Nephron (organoid): ENCODE data around the gene KDR.

ENCODE experiments used
- H3K27ac Mint-ChIP-seq, 3 experiments: 2 replicates each; pipeline ENCODE4 v1.8.0; 2020; ENCODE audit warnings: mixed read lengths in 3 of 3, mild to moderate bottlenecking in 2 of 3, moderate library complexity in 1 of 3
- H3K27me3 Mint-ChIP-seq: 2 replicates; pipeline ENCODE4 v1.8.0; 2021; ENCODE audit warnings: low read depth, mild to moderate bottlenecking, moderate library complexity, mixed read lengths
- H3K36me3 Mint-ChIP-seq: 2 replicates; pipeline ENCODE4 v1.8.0; 2020; ENCODE audit warnings: low read depth, mixed read lengths
- H3K4me1 Mint-ChIP-seq: 2 replicates; pipeline ENCODE4 v1.8.0; 2020; ENCODE audit warnings: mixed read lengths
- H3K4me3 Mint-ChIP-seq, 3 experiments: 2 replicates each; pipeline ENCODE4 v1.8.0; 2020; ENCODE audit warnings: mild to moderate bottlenecking in 3 of 3, mixed read lengths in 3 of 3, moderate library complexity in 2 of 3
- H3K9me3 Mint-ChIP-seq: 2 replicates; pipeline ENCODE4 v1.8.0; 2020; ENCODE audit warnings: mixed read lengths
- TF ChIP-seq, protein P1 (sequence below), 3 experiments: fragments of 200-600 bp; sonication (generic); IDR thresholded peaks; one replicate each; pipeline ENCODE4 v1.5.0; 2021; ENCODE audit warnings: antibody characterized with exemption in 3 of 3; ENCODE audit not compliant: unreplicated experiment in 3 of 3

The KDR gene

DNA sequence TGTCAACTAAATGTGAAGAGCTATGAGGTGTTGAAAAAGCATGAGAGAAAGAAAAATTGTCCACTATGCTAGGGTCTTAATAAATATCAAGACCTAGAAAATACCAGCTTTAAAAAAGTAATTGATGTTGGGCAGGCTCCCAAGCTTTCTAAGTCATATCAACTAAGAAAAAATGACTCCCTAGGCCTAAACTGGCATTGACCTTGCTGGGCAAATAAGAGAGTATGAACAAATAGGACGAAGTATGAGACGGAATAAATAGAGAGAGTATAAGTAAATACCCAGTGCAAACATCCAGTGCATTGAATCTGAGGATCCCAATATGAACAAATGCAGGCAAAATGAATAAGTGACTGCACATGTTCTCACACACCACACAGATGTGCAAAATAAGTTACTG lies 3.2 kb downstream of the KDR start:
- Mint-ChIP-seq H3K4me1 (peaks cover 23% of the 10 kb centered on the region), H3K27me3 (peaks cover 56% of the 10 kb centered on the region), H3K4me3 (peak overlapping the region in 2 of 3 experiments; percentile 21 to 27), H3K9me3 (no peaks in the 10 kb centered on the region), H3K27ac (no peak overlapping the region), H3K36me3 (no peaks in the 10 kb centered on the region)
- TF ChIP-seq, protein P1, sequence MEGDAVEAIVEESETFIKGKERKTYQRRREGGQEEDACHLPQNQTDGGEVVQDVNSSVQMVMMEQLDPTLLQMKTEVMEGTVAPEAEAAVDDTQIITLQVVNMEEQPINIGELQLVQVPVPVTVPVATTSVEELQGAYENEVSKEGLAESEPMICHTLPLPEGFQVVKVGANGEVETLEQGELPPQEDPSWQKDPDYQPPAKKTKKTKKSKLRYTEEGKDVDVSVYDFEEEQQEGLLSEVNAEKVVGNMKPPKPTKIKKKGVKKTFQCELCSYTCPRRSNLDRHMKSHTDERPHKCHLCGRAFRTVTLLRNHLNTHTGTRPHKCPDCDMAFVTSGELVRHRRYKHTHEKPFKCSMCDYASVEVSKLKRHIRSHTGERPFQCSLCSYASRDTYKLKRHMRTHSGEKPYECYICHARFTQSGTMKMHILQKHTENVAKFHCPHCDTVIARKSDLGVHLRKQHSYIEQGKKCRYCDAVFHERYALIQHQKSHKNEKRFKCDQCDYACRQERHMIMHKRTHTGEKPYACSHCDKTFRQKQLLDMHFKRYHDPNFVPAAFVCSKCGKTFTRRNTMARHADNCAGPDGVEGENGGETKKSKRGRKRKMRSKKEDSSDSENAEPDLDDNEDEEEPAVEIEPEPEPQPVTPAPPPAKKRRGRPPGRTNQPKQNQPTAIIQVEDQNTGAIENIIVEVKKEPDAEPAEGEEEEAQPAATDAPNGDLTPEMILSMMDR (IDR thresholded peaks at IDR 0.05; ENCODE audit: unreplicated experiment in 3 of 3), result no peak

DNA sequence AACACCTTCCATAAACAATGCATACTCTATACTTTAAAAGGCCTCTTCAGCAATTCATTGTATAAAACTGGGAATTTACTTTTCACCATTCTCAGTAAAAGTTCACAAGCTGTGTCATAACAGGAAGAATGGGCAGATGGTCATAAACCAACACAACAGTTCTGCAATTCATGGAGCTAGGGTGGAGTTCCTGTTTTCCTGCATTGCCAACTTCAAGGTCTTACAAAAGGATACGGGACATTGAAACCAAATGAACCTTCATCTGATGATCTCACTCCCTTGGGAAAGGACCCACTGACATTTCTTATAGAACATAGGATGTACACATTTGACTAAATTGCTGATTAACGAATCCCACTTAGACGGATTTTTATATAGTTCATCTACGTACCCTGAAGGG lies 4.1 kb downstream of the KDR start:
- H3K4me1 Mint-ChIP-seq, result peaks cover 20% of the 10 kb centered on the region
- no peaks in the 10 kb centered on the region for H3K36me3 Mint-ChIP-seq
- TF ChIP-seq, protein P1 (IDR thresholded peaks at IDR 0.05; ENCODE audit: unreplicated experiment in 3 of 3), result no peak
- H3K9me3 Mint-ChIP-seq, result no peaks in the 10 kb centered on the region
- H3K4me3 Mint-ChIP-seq, result peak overlapping the region in 1 of 3 experiments; percentile 45
- H3K27me3 Mint-ChIP-seq, result peaks cover 47% of the 10 kb centered on the region
- no peak overlapping the region for H3K27ac Mint-ChIP-seq

DNA sequence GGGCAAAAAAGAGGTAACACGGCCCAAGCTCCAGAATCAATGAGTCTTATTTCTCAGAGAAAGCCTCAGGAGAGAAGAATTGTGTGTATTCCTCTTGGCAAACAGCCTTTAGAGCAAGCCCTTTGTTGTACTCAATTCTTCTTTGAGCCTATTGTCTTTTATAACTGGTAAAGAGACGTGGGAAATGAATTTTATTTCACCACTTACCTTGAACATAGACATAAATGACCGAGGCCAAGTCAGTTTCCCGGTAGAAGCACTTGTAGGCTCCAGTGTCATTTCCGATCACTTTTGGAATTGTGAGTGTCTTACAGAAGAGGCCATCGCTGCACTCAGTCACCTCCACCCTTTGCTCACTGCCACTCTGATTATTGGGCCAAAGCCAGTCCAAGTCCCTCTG lies 7.0 kb downstream of the KDR start:
- Mint-ChIP-seq H3K4me1 (no peaks in the 10 kb centered on the region), H3K27ac (no peak overlapping the region), H3K36me3 (no peaks in the 10 kb centered on the region), H3K9me3 (no peaks in the 10 kb centered on the region), H3K4me3 (no peak overlapping the region), H3K27me3 (peaks cover 18% of the 10 kb centered on the region)
- TF ChIP-seq, protein P1 (IDR thresholded peaks at IDR 0.05; ENCODE audit: unreplicated experiment in 3 of 3), result no peak

DNA sequence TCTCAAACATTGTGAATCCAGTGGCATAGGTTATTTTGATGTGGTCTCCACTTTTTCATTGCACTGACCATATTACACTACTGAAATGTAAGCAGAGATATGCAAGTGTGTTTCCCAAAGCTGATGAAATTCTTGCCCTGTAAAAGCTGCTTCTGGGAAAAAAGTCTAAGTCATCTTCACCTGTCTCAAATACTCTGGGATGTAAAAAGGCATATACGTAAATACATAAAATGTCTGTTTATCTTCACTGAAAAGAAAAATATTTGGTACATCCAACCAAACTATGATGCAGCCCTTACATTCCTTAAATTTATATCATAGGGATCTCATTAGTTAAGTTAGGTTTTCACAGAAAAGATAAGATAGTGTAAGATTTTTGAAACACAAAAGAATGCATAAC lies 7.9 kb downstream of the KDR start:
- Mint-ChIP-seq H3K36me3 (no peaks in the 10 kb centered on the region), H3K9me3 (no peaks in the 10 kb centered on the region), H3K27me3 (peaks cover 10% of the 10 kb centered on the region), H3K4me3 (no peak overlapping the region), H3K27ac (no peak overlapping the region), H3K4me1 (no peaks in the 10 kb centered on the region)
- TF ChIP-seq, protein P1 (IDR thresholded peaks at IDR 0.05; ENCODE audit: unreplicated experiment in 3 of 3), result no peak

DNA sequence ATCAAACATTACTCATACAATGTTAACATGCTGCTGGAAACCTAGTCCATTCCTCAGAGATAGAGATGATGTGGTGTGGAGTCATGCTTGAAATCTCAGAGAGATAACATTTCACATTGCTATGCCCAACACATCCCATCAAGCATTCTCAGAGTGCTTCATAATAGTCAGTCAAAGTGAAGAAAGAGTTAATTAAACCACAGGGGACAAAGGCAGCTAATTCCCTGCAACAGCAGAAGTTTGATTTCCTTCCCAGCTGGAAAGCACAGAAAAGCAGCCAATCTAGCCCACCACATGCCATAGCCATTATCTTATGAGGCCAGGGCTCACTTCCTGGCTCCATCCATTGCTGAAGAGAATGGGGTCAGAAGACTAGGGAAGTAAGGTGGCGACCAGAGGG lies 8.9 kb downstream of the KDR start:
- Mint-ChIP-seq H3K36me3 (no peaks in the 10 kb centered on the region), H3K4me3 (no peak overlapping the region), H3K27me3 (peaks cover 1% of the 10 kb centered on the region), H3K9me3 (no peaks in the 10 kb centered on the region), H3K27ac (no peak overlapping the region), H3K4me1 (no peaks in the 10 kb centered on the region)
- TF ChIP-seq, protein P1 (IDR thresholded peaks at IDR 0.05; ENCODE audit: unreplicated experiment in 3 of 3), result no peak

DNA sequence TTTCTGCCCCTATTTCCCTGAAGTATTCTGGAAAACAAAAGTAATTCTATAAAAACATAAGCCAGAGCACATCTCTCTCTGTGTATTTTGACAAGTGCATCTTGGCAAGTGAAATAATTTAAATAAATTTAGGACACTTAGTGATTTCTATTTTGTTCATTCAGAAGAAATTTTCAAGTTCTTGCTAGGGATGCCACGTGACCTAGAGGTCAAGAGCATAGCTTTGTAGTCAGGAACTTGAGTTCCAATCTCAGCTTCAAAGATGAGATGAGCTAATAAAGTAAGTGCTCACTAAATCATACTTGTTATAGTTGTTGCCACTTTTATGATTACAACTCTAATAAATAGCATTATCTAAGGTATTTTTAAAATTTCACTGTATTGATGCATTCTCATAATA lies 13.8 kb downstream of the KDR start:
- no peaks in the 10 kb centered on the region for H3K36me3 Mint-ChIP-seq
- H3K27ac Mint-ChIP-seq, result no peak overlapping the region
- TF ChIP-seq, protein P1 (IDR thresholded peaks at IDR 0.05; ENCODE audit: unreplicated experiment in 3 of 3), result no peak
- H3K4me3 Mint-ChIP-seq, result no peak overlapping the region
- H3K4me1 Mint-ChIP-seq, result no peaks in the 10 kb centered on the region
- no peaks in the 10 kb centered on the region for H3K27me3 Mint-ChIP-seq
- H3K9me3 Mint-ChIP-seq, result no peaks in the 10 kb centered on the region
